DOHH2 (cell line): ENCODE data around the gene MSANTD3.
"Not testable (repeated sequence)": the region's sequence is repeated elsewhere in the genome, so short reads cannot be mapped to it uniquely, and the experiment has no call there.

Source experiments
- H3F3A ChIP-seq: fragments of 200-600 bp; sonication (generic), shearing (Covaris generic); 2 replicates; pipeline ENCODE4 v1.6.0; 2016; ENCODE audit warnings: antibody characterized with exemption, mild to moderate bottlenecking; ENCODE audit not compliant: control insufficient read depth, insufficient read depth
- H3K27ac ChIP-seq: fragments of 200-600 bp; sonication (generic); 2 replicates; pipeline ENCODE4 v1.5.1; 2014; ENCODE audit warnings: low read depth, mild to moderate bottlenecking, low read length, moderate library complexity
- H3K27me3 ChIP-seq: fragments of 200-600 bp; sonication (generic); 2 replicates; pipeline ENCODE4 v1.6.1; 2014; ENCODE audit warnings: mild to moderate bottlenecking, low read length, mixed read lengths; ENCODE audit not compliant: control insufficient read depth
- H3K36me3 ChIP-seq: fragments of 200-600 bp; sonication (generic); 2 replicates; pipeline ENCODE4 v1.6.1; 2014; ENCODE audit warnings: mild to moderate bottlenecking, low read length, moderate library complexity, mixed read lengths; ENCODE audit not compliant: control insufficient read depth
- H3K4me1 ChIP-seq: fragments of 200-600 bp; sonication (generic); 2 replicates; pipeline ENCODE4 v1.6.1; 2014; ENCODE audit warnings: mild to moderate bottlenecking, low read length, mixed read lengths; ENCODE audit not compliant: control insufficient read depth
- H3K4me2 ChIP-seq: fragments of 200-600 bp; sonication (generic); 2 replicates; pipeline ENCODE4 v1.6.0; 2014; ENCODE audit warnings: mild to moderate bottlenecking, low read length, moderate library complexity
- H3K4me3 ChIP-seq: fragments of 200-600 bp; sonication (generic); 2 replicates; pipeline ENCODE4 v1.5.1; 2014; ENCODE audit warnings: mild to moderate bottlenecking, low read length, mixed read lengths
- H3K79me2 ChIP-seq: fragments of 200-600 bp; sonication (generic); 2 replicates; pipeline ENCODE4 v1.6.1; 2014; ENCODE audit warnings: mild to moderate bottlenecking, low read length, mixed read lengths; ENCODE audit not compliant: control insufficient read depth
- H3K9me2 ChIP-seq: fragments of 200-600 bp; sonication (generic); replicated peaks from 2 replicates; pipeline ENCODE4 v1.6.1; 2014; ENCODE audit warnings: mild to moderate bottlenecking, low read length, mixed read lengths; ENCODE audit not compliant: control insufficient read depth
- H3K9me3 ChIP-seq: fragments of 200-600 bp; sonication (generic); 2 replicates; pipeline ENCODE4 v1.6.1; 2014; ENCODE audit warnings: antibody characterized with exemption, low read length, mixed read lengths; ENCODE audit not compliant: control insufficient read depth, insufficient read depth
- H4K20me1 ChIP-seq: fragments of 200-600 bp; sonication (generic); 2 replicates; pipeline ENCODE4 v1.6.0; 2014; ENCODE audit warnings: low read depth, mild to moderate bottlenecking, antibody characterized with exemption, low read length, moderate library complexity; ENCODE audit not compliant: control insufficient read depth, insufficient read depth
- CTCF ChIP-seq: fragments of 200-600 bp; sonication (generic); IDR thresholded peaks from one replicate; pipeline ENCODE4 v1.5.1; 2014; ENCODE audit warnings: antibody characterized with exemption, mild to moderate bottlenecking, low read depth, low read length; ENCODE audit not compliant: poor library complexity, severe bottlenecking
- EZH2phosphoT487 ChIP-seq: fragments of 200-600 bp; sonication (generic); IDR thresholded peaks from 2 replicates; pipeline ENCODE4 v1.6.1; 2017; ENCODE audit warnings: borderline replicate concordance, mild to moderate bottlenecking, antibody characterized with exemption, low read length, moderate library complexity, mixed read lengths

MSANTD3 gene

GRCh38 chr9:100417815-100418214 is 9.1 kb upstream of the MSANTD3 start:
- Histone ChIP-seq H3K4me2 (no peak overlapping the region), H3K9me3 (no peaks in the 10 kb centered on the region), H3K27ac (no peak overlapping the region), H4K20me1 (no peaks in the 10 kb centered on the region), H3K79me2 (no peaks in the 10 kb centered on the region), H3K4me1 (no peaks in the 10 kb centered on the region), H3K27me3 (peaks cover 8% of the 10 kb centered on the region; the same call in 1 of the 2 replicates), H3K4me3 (no peak overlapping the region), H3K9me2 (no peaks in the 10 kb centered on the region), H3F3A (no peaks in the 10 kb centered on the region), H3K36me3 (no peaks in the 10 kb centered on the region)
- no peak for TF ChIP-seq EZH2phosphoT487
- no peak for TF ChIP-seq CTCF

- Histone ChIP-seq H3K9me2 (no peaks in the 10 kb centered on the region), H4K20me1 (no peaks in the 10 kb centered on the region), H3K4me3 (no peak overlapping the region), H3K27ac (no peak overlapping the region), H3F3A (no peaks in the 10 kb centered on the region), H3K9me3 (no peaks in the 10 kb centered on the region), H3K4me2 (no peak overlapping the region), H3K27me3 (peaks cover 8% of the 10 kb centered on the region; the same call in 1 of the 2 replicates), H3K36me3 (no peaks in the 10 kb centered on the region), H3K4me1 (no peaks in the 10 kb centered on the region), H3K79me2 (no peaks in the 10 kb centered on the region)
- no peak for TF ChIP-seq EZH2phosphoT487
- no peak for TF ChIP-seq CTCF
These were observed 7.8 kb upstream of the MSANTD3 start for GRCh38 chr9:100419166-100419565.

- H3K9me3 ChIP-seq, H3K79me2 ChIP-seq, H3K36me3 ChIP-seq, H4K20me1 ChIP-seq, H3F3A ChIP-seq, H3K9me2 ChIP-seq, H3K4me1 ChIP-seq, H3K4me3 ChIP-seq, H3K27ac ChIP-seq, H3K27me3 ChIP-seq, H3K4me2 ChIP-seq: not testable (repeated sequence)
These were observed 5.8 kb upstream of the MSANTD3 start for GRCh38 chr9:100421116-100421515.

- no peak for TF ChIP-seq EZH2phosphoT487
- TF ChIP-seq CTCF: no peak
- no peak overlapping the region for H3K27ac ChIP-seq
- H3K79me2 ChIP-seq: peaks cover 30% of the 10 kb centered on the region
- no peaks in the 10 kb centered on the region for H3K36me3 ChIP-seq
- no peaks in the 10 kb centered on the region for H3K9me3 ChIP-seq
- H3K27me3 ChIP-seq: no peaks in the 10 kb centered on the region
- H3K4me3 ChIP-seq: peak overlapping the region; percentile 75
- H3K4me2 ChIP-seq: peak overlapping the region; percentile 69
- H3K9me2 ChIP-seq: no peaks in the 10 kb centered on the region
- peaks cover 5% of the 10 kb centered on the region for H3F3A ChIP-seq
- H3K4me1 ChIP-seq: peaks cover 28% of the 10 kb centered on the region
- no peaks in the 10 kb centered on the region for H4K20me1 ChIP-seq
These were observed 1.2 kb upstream of the MSANTD3 start for GRCh38 chr9:100425758-100426157.
